Measurements from ENCODE around the gene TMEM135.
"Not testable (repeated sequence)": the region's sequence is repeated elsewhere in the genome, so short reads cannot be mapped to it uniquely, and the experiment has no call there.

Gene TMEM135

GRCh38 chr11:87020336-87020735 is 17.4 kb upstream of the TMEM135 start:
- DNase-seq (ENCODE audit: low read depth, low spot score), result no peak

- DNase-seq (ENCODE audit: low read depth, low spot score), result no peak
Observed at GRCh38 chr11:87020764-87021365, 16.9 kb upstream of the TMEM135 start.

- no peak for DNase-seq (ENCODE audit: low read depth, low spot score)
Observed at GRCh38 chr11:87022254-87022653, 15.5 kb upstream of the TMEM135 start.

- DNase-seq (ENCODE audit: low read depth, low spot score), result no peak
Observed at GRCh38 chr11:87022738-87023137, 15.0 kb upstream of the TMEM135 start.

GRCh38 chr11:87026415-87026814 is 11.3 kb upstream of the TMEM135 start:
- DNase-seq (ENCODE audit: low read depth, low spot score), result not testable (repeated sequence)

GRCh38 chr11:87030458-87031054 is 7.2 kb upstream of the TMEM135 start:
- no peak for DNase-seq (ENCODE audit: low read depth, low spot score)

GRCh38 chr11:87031433-87032170 is 6.1 kb upstream of the TMEM135 start:
- DNase-seq (ENCODE audit: low read depth, low spot score), result no peak

- no peak for DNase-seq (ENCODE audit: low read depth, low spot score)
Observed at GRCh38 chr11:87033561-87033960, 4.2 kb upstream of the TMEM135 start.

- no peak for DNase-seq (ENCODE audit: low read depth, low spot score)
Observed at GRCh38 chr11:87035976-87036583, 1.7 kb upstream of the TMEM135 start.

- DNase-seq (ENCODE audit: low read depth, low spot score), result no peak
Observed at GRCh38 chr11:87036756-87037449, 831 bp upstream of the TMEM135 start.

- DNase-seq (ENCODE audit: low read depth, low spot score), result no peak
Observed at GRCh38 chr11:87038235-87038977, 672 bp downstream of the TMEM135 start.

GRCh38 chr11:87039371-87039770 is 1.6 kb downstream of the TMEM135 start:
- no peak for DNase-seq (ENCODE audit: low read depth, low spot score)

GRCh38 chr11:87043894-87044293 is 6.2 kb downstream of the TMEM135 start:
- DNase-seq (ENCODE audit: low read depth, low spot score), result no peak

GRCh38 chr11:87046824-87047223 is 9.1 kb downstream of the TMEM135 start:
- DNase-seq (ENCODE audit: low read depth, low spot score), result no peak

GRCh38 chr11:87056091-87056490 is 18.4 kb downstream of the TMEM135 start:
- DNase-seq (ENCODE audit: low read depth, low spot score), result no peak

- no peak for DNase-seq (ENCODE audit: low read depth, low spot score)
Observed at GRCh38 chr11:87057749-87058148, 20.0 kb downstream of the TMEM135 start.

GRCh38 chr11:87059596-87060390 is 22.1 kb downstream of the TMEM135 start:
- no peak for DNase-seq (ENCODE audit: low read depth, low spot score)

- no peak for DNase-seq (ENCODE audit: low read depth, low spot score)
Observed at GRCh38 chr11:87061766-87062165, 24.0 kb downstream of the TMEM135 start.

GRCh38 chr11:87063982-87064381 is 26.2 kb downstream of the TMEM135 start:
- no peak for DNase-seq (ENCODE audit: low read depth, low spot score)

- no peak for DNase-seq (ENCODE audit: low read depth, low spot score)
Observed at GRCh38 chr11:87072787-87073186, 35.1 kb downstream of the TMEM135 start.
